H9 (cell line): ENCODE measurements around the gene MRPL30. TPM values are rescaled to one million over a fixed set of nuclear protein-coding genes. Genes with fewer than 3 reads are reported as not detected.

Experiments used
- DNase-seq: peaks from one replicate; pipeline ENCODE4 v3.0.0-alpha.2; 2017
- H2AFZ ChIP-seq: one replicate; pipeline ENCODE4 v1.6.1; 2013; ENCODE audit warnings: mild to moderate bottlenecking, low read length, control low read depth, moderate library complexity
- H2AK5ac ChIP-seq: 2 replicates; pipeline ENCODE4 v1.6.1; 2013; ENCODE audit warnings: low read length, control low read depth, mixed read lengths; ENCODE audit not compliant: insufficient read length
- H2BK120ac ChIP-seq: one replicate; pipeline ENCODE4 v1.6.1; 2013; ENCODE audit warnings: low read depth, mild to moderate bottlenecking, low read length, control low read depth, inconsistent platforms; ENCODE audit not compliant: poor library complexity, severe bottlenecking
- H2BK12ac ChIP-seq: 2 replicates; pipeline ENCODE4 v1.6.1; 2013; ENCODE audit warnings: low read length, control low read depth, mixed read lengths, low read depth; ENCODE audit not compliant: insufficient read length
- H2BK15ac ChIP-seq: 2 replicates; pipeline ENCODE4 v1.6.1; 2013; ENCODE audit warnings: low read depth, low read length, control low read depth
- H2BK20ac ChIP-seq: one replicate; pipeline ENCODE4 v1.6.1; 2013; ENCODE audit warnings: low read depth, mild to moderate bottlenecking, low read length, control low read depth, inconsistent platforms; ENCODE audit not compliant: poor library complexity, severe bottlenecking
- H2BK5ac ChIP-seq: 2 replicates; pipeline ENCODE4 v1.6.1; 2013; ENCODE audit warnings: low read length, control low read depth, mixed read lengths; ENCODE audit not compliant: insufficient read length
- H3K14ac ChIP-seq: 2 replicates; pipeline ENCODE4 v1.6.1; 2013; ENCODE audit warnings: low read length, control low read depth; ENCODE audit not compliant: insufficient read depth
- H3K18ac ChIP-seq: 2 replicates; pipeline ENCODE4 v1.6.1; 2013; ENCODE audit warnings: low read depth, mild to moderate bottlenecking, mixed read lengths, low read length, control low read depth; ENCODE audit not compliant: insufficient read length
- H3K23ac ChIP-seq: 2 replicates; pipeline ENCODE4 v1.6.1; 2013; ENCODE audit warnings: low read length, control low read depth, mixed read lengths, low read depth; ENCODE audit not compliant: insufficient read length
- H3K23me2 ChIP-seq: 2 replicates; pipeline ENCODE4 v1.6.1; 2013; ENCODE audit warnings: low read depth, mild to moderate bottlenecking, mixed read lengths, low read length, control low read depth; ENCODE audit not compliant: insufficient read length, poor library complexity, severe bottlenecking
- H3K27ac ChIP-seq: 2 replicates; pipeline ENCODE4 v1.5.1; 2013; ENCODE audit warnings: low read length, control low read depth, mixed read lengths, low read depth; ENCODE audit not compliant: insufficient read length
- H3K27me3 ChIP-seq: 2 replicates; pipeline ENCODE4 v1.6.1; 2013; ENCODE audit warnings: low read length, control low read depth, inconsistent platforms; ENCODE audit not compliant: insufficient read depth
- H3K4ac ChIP-seq: 2 replicates; pipeline ENCODE4 v1.6.1; 2013; ENCODE audit warnings: low read depth, mild to moderate bottlenecking, control low read depth, inconsistent platforms, low read length, moderate library complexity
- H3K4me1 ChIP-seq: 2 replicates; pipeline ENCODE4 v1.6.1; 2013; ENCODE audit warnings: low read length, control low read depth, inconsistent platforms; ENCODE audit not compliant: insufficient read depth
- H3K4me2 ChIP-seq: 2 replicates; pipeline ENCODE4 v1.6.1; 2013; ENCODE audit warnings: low read length, control low read depth, mixed read lengths; ENCODE audit not compliant: insufficient read length, insufficient read depth
- H3K56ac ChIP-seq: 2 replicates; pipeline ENCODE4 v1.6.1; 2013; ENCODE audit warnings: low read depth, mild to moderate bottlenecking, mixed read lengths, low read length, control low read depth; ENCODE audit not compliant: insufficient read length
- H3K79me1 ChIP-seq: 2 replicates; pipeline ENCODE4 v1.6.1; 2013; ENCODE audit warnings: low read depth, mild to moderate bottlenecking, moderate library complexity, low read length, control low read depth, inconsistent platforms; ENCODE audit not compliant: insufficient read depth, poor library complexity, severe bottlenecking
- H3K79me2 ChIP-seq: 2 replicates; pipeline ENCODE4 v1.6.1; 2013; ENCODE audit warnings: low read length, control low read depth, inconsistent platforms; ENCODE audit not compliant: insufficient read depth
- H3K9ac ChIP-seq: 2 replicates; pipeline ENCODE4 v1.6.1; 2013; ENCODE audit warnings: low read length, control low read depth, mixed read lengths; ENCODE audit not compliant: insufficient read length; ENCODE audit errors: extremely low read depth
- H3K9me3 ChIP-seq: one replicate; pipeline ENCODE4 v1.6.1; 2013; ENCODE audit warnings: low read depth, low read length, inconsistent platforms; ENCODE audit not compliant: control insufficient read depth
- H3T11ph ChIP-seq: one replicate; pipeline ENCODE4 v1.6.1; 2013; ENCODE audit warnings: mild to moderate bottlenecking, low read length, control low read depth, inconsistent platforms
- H4K20me1 ChIP-seq: one replicate; pipeline ENCODE4 v1.6.1; 2013; ENCODE audit not compliant: control insufficient read depth, insufficient read length, insufficient read depth
- H4K5ac ChIP-seq: 2 replicates; pipeline ENCODE4 v1.6.1; 2013; ENCODE audit warnings: low read depth, mild to moderate bottlenecking, mixed read lengths, low read length, control low read depth; ENCODE audit not compliant: insufficient read length
- H4K8ac ChIP-seq: replicated peaks from 2 replicates; pipeline ENCODE4 v1.6.1; 2013; ENCODE audit warnings: low read length, control low read depth, mixed read lengths, low read depth; ENCODE audit not compliant: insufficient read length
- H4K91ac ChIP-seq: 2 replicates; pipeline ENCODE4 v1.6.1; 2013; ENCODE audit warnings: low read depth, mild to moderate bottlenecking, moderate library complexity, mixed read lengths, low read length, control low read depth; ENCODE audit not compliant: insufficient read length
- H3K27ac Mint-ChIP-seq, 3 experiments: 2 replicates in 2 of 3; 3 replicates in 1 of 3; pipeline ENCODE4 v1.8.0; 2020 to 2021; ENCODE audit warnings: mixed read lengths in 3 of 3, mild to moderate bottlenecking in 1 of 3, moderate library complexity in 1 of 3
- H3K27me3 Mint-ChIP-seq: 2 replicates; pipeline ENCODE4 v1.8.0; 2021; ENCODE audit warnings: low read depth, mild to moderate bottlenecking, moderate library complexity, mixed read lengths
- H3K36me3 Mint-ChIP-seq, 3 experiments: 2 replicates in 2 of 3; 3 replicates in 1 of 3; pipeline ENCODE4 v1.8.0; 2020 to 2021; ENCODE audit warnings: low read depth in 3 of 3, mixed read lengths in 3 of 3; ENCODE audit not compliant: insufficient read depth in 1 of 3
- H3K4me1 Mint-ChIP-seq, 2 experiments: 2 replicates each; pipeline ENCODE4 v1.8.0; 2020; ENCODE audit warnings: mixed read lengths in 2 of 2
- H3K4me3 Mint-ChIP-seq, 2 experiments: 2 replicates in 1 of 2; 3 replicates in 1 of 2; pipeline ENCODE4 v1.8.0; 2020 to 2021; ENCODE audit warnings: mild to moderate bottlenecking in 2 of 2, mixed read lengths in 2 of 2, moderate library complexity in 1 of 2
- H3K9me3 Mint-ChIP-seq, 2 experiments: 2 replicates in 1 of 2; 3 replicates in 1 of 2; pipeline ENCODE4 v1.8.0; 2020; ENCODE audit warnings: mild to moderate bottlenecking in 2 of 2, mixed read lengths in 2 of 2, moderate library complexity in 1 of 2
- total RNA-seq: library from RNA; stranded (reverse); gene quantifications from 2 replicates; pipeline ENCODE4 v1.2.1, GENCODE V29; 2021
- TF ChIP-seq, protein P1 (sequence below): fragments of 200-600 bp; sonication (generic); conservative IDR thresholded peaks from 3 replicates; pipeline ENCODE4 v1.8.0; 2021; ENCODE audit warnings: antibody characterized with exemption, mild to moderate bottlenecking

MRPL30 gene
- total RNA-seq, 1 experiment from 2014 or later, result 50.8 TPM

DNA sequence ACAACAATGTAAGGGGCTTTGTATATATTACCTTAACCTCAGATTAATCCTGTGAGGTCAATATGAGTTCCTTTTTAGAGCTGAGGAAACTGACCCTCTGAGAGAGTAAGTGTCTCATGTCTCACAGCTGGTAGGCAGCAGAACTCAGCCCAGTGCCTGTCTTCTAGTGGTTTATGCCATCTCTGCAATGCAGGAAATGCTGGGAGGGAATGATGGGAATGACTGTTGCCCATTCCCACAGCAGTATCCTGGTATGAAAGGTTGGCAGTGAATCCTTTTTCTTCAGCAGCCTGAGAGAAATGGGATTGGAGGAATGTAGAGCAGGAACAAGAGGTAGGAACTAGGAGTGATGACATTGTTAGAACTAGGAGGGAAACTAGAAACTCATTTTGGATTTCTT, 6.0 kb downstream of the MRPL30 start:
- Histone ChIP-seq H3K56ac (no peak overlapping the region), H3K4me1 (no peaks in the 10 kb centered on the region), H3K27ac (no peak overlapping the region), H3K79me1 (peaks cover 3% of the 10 kb centered on the region), H3K4me2 (no peak overlapping the region), H3K79me2 (peaks cover 17% of the 10 kb centered on the region; the same call in 1 of the 2 replicates), H2BK120ac (no peak overlapping the region), H3K23me2 (no peaks in the 10 kb centered on the region), H3K27me3 (no peaks in the 10 kb centered on the region), H2AK5ac (no peak overlapping the region), H4K91ac (no peak overlapping the region), H3K23ac (no peak overlapping the region), H3K4ac (no peak overlapping the region), H3K9me3 (no peaks in the 10 kb centered on the region), H3T11ph (no peak overlapping the region), H4K8ac (no peak overlapping the region), H2BK20ac (no peak overlapping the region), H3K18ac (no peak overlapping the region), H3K9ac (no peak overlapping the region), H4K5ac (no peak overlapping the region), H4K20me1 (no peaks in the 10 kb centered on the region), H3K14ac (no peak overlapping the region), H2BK12ac (no peak overlapping the region), H2BK5ac (no peak overlapping the region), H2BK15ac (no peak overlapping the region), H2AFZ (no peak overlapping the region)
- Mint-ChIP-seq H3K9me3 (no peaks in the 10 kb centered on the region), H3K4me1 (peaks cover 6 to 13% of the 10 kb centered on the region in 2 experiments), H3K27me3 (no peaks in the 10 kb centered on the region), H3K27ac (no peak overlapping the region), H3K4me3 (no peak overlapping the region), H3K36me3 (peaks cover 28 to 52% (median 40%) of the 10 kb centered on the region in 3 experiments)
- DNase-seq, result no peak
- TF ChIP-seq, protein P1, sequence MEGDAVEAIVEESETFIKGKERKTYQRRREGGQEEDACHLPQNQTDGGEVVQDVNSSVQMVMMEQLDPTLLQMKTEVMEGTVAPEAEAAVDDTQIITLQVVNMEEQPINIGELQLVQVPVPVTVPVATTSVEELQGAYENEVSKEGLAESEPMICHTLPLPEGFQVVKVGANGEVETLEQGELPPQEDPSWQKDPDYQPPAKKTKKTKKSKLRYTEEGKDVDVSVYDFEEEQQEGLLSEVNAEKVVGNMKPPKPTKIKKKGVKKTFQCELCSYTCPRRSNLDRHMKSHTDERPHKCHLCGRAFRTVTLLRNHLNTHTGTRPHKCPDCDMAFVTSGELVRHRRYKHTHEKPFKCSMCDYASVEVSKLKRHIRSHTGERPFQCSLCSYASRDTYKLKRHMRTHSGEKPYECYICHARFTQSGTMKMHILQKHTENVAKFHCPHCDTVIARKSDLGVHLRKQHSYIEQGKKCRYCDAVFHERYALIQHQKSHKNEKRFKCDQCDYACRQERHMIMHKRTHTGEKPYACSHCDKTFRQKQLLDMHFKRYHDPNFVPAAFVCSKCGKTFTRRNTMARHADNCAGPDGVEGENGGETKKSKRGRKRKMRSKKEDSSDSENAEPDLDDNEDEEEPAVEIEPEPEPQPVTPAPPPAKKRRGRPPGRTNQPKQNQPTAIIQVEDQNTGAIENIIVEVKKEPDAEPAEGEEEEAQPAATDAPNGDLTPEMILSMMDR, result no peak
